SU-DHL-6 (cell line): ENCODE measurements around the gene HORMAD2.

Experiments used
- H2AFZ ChIP-seq: fragments of 200-600 bp; sonication (generic); 2 replicates; pipeline ENCODE4 v1.6.1; 2014; ENCODE audit warnings: low read depth, mild to moderate bottlenecking, moderate library complexity, mixed read lengths, antibody characterized with exemption, low read length; ENCODE audit not compliant: severe bottlenecking
- H3F3A ChIP-seq: fragments of 200-600 bp; shearing (Covaris generic); 2 replicates; pipeline ENCODE4 v1.6.0; 2016; ENCODE audit warnings: antibody characterized with exemption, mild to moderate bottlenecking; ENCODE audit not compliant: insufficient read depth
- H3K27ac ChIP-seq: fragments of 200-600 bp; sonication (generic); 2 replicates; pipeline ENCODE4 v1.5.1; 2016; ENCODE audit warnings: low read depth, mild to moderate bottlenecking, low read length, moderate library complexity, mixed read lengths
- H3K27me3 ChIP-seq: fragments of 200-600 bp; sonication (generic), shearing (Covaris generic); 2 replicates; pipeline ENCODE4 v1.6.0; 2014; ENCODE audit warnings: mild to moderate bottlenecking, low read length
- H3K36me3 ChIP-seq: fragments of 200-600 bp; sonication (generic); 2 replicates; pipeline ENCODE4 v1.6.1; 2014; ENCODE audit warnings: mild to moderate bottlenecking, low read length, mixed read lengths
- H3K4me2 ChIP-seq: fragments of 300-600, 200-600 bp; shearing (Covaris generic), sonication (generic); 2 replicates; pipeline ENCODE4 v1.6.0; 2014; ENCODE audit warnings: low read length, low read depth, mild to moderate bottlenecking; ENCODE audit not compliant: poor library complexity, severe bottlenecking
- H3K4me3 ChIP-seq: fragments of 200-600 bp; sonication (generic); 2 replicates; pipeline ENCODE4 v1.5.1; 2014; ENCODE audit warnings: antibody characterized with exemption, low read length, mild to moderate bottlenecking, mixed read lengths; ENCODE audit not compliant: insufficient read depth, poor library complexity, severe bottlenecking
- H3K79me2 ChIP-seq: fragments of 200-600 bp; sonication (generic); 2 replicates; pipeline ENCODE4 v1.6.1; 2014; ENCODE audit warnings: mild to moderate bottlenecking, low read length, moderate library complexity; ENCODE audit not compliant: insufficient read depth
- H3K9ac ChIP-seq: fragments of 200-600 bp; sonication (generic); 2 replicates; pipeline ENCODE4 v1.7.0; 2014; ENCODE audit warnings: mild to moderate bottlenecking, low read length
- H3K9me2 ChIP-seq: fragments of 200-600 bp; sonication (generic); replicated peaks from 2 replicates; pipeline ENCODE4 v1.6.1; 2014; ENCODE audit warnings: low read length; ENCODE audit not compliant: insufficient read depth
- H3K9me3 ChIP-seq: fragments of 200-600 bp; sonication (generic); 2 replicates; pipeline ENCODE4 v1.6.1; 2014; ENCODE audit warnings: low read length, mixed read lengths; ENCODE audit not compliant: insufficient read depth
- H4K20me1 ChIP-seq: fragments of 200-600 bp; sonication (generic); 2 replicates; pipeline ENCODE4 v1.6.1; 2014; ENCODE audit warnings: low read depth, mild to moderate bottlenecking, antibody characterized with exemption, low read length, moderate library complexity, mixed read lengths
- EZH2phosphoT487 ChIP-seq: fragments of 200-600 bp; sonication (generic), shearing (Covaris generic); conservative IDR thresholded peaks from 2 replicates; pipeline ENCODE4 v1.6.1; 2018; ENCODE audit warnings: mild to moderate bottlenecking, antibody characterized with exemption, low read length, moderate library complexity, mixed read lengths
- TF ChIP-seq, protein P1 (sequence below): fragments of 200-600 bp; sonication (generic); IDR thresholded peaks from one replicate; pipeline ENCODE4 v1.5.1; 2017; ENCODE audit warnings: antibody characterized with exemption, mild to moderate bottlenecking, low read length, moderate library complexity; ENCODE audit not compliant: insufficient read depth, poor library complexity, severe bottlenecking

Gene HORMAD2

GRCh38 chr22:30217698-30218560 lies 137.7 kb downstream of the HORMAD2 start:
- H3K79me2 ChIP-seq, result no peaks in the 10 kb centered on the region
- H3K27ac ChIP-seq, result no peak overlapping the region
- H3K4me2 ChIP-seq, result no peak overlapping the region
- no peaks in the 10 kb centered on the region for H3K27me3 ChIP-seq
- no peaks in the 10 kb centered on the region for H3K36me3 ChIP-seq
- TF ChIP-seq EZH2phosphoT487, result no peak
- TF ChIP-seq, protein P1, sequence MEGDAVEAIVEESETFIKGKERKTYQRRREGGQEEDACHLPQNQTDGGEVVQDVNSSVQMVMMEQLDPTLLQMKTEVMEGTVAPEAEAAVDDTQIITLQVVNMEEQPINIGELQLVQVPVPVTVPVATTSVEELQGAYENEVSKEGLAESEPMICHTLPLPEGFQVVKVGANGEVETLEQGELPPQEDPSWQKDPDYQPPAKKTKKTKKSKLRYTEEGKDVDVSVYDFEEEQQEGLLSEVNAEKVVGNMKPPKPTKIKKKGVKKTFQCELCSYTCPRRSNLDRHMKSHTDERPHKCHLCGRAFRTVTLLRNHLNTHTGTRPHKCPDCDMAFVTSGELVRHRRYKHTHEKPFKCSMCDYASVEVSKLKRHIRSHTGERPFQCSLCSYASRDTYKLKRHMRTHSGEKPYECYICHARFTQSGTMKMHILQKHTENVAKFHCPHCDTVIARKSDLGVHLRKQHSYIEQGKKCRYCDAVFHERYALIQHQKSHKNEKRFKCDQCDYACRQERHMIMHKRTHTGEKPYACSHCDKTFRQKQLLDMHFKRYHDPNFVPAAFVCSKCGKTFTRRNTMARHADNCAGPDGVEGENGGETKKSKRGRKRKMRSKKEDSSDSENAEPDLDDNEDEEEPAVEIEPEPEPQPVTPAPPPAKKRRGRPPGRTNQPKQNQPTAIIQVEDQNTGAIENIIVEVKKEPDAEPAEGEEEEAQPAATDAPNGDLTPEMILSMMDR, result no peak
- no peaks in the 10 kb centered on the region for H4K20me1 ChIP-seq
- no peaks in the 10 kb centered on the region for H3K9me2 ChIP-seq
- no peaks in the 10 kb centered on the region for H3K9me3 ChIP-seq
- H3K4me3 ChIP-seq, result no peak overlapping the region
- H3F3A ChIP-seq, result no peaks in the 10 kb centered on the region
- H2AFZ ChIP-seq, result no peak overlapping the region
- no peak overlapping the region for H3K9ac ChIP-seq

- Histone ChIP-seq H4K20me1 (no peaks in the 10 kb centered on the region), H2AFZ (no peak overlapping the region), H3K9ac (no peak overlapping the region), H3K9me3 (no peaks in the 10 kb centered on the region), H3K9me2 (no peaks in the 10 kb centered on the region), H3F3A (no peaks in the 10 kb centered on the region), H3K36me3 (no peaks in the 10 kb centered on the region), H3K27me3 (no peaks in the 10 kb centered on the region), H3K4me3 (no peak overlapping the region), H3K27ac (no peak overlapping the region), H3K79me2 (no peaks in the 10 kb centered on the region), H3K4me2 (no peak overlapping the region)
- TF ChIP-seq, protein P1, result no peak
- no peak for TF ChIP-seq EZH2phosphoT487
These were observed 138.9 kb downstream of the HORMAD2 start for GRCh38 chr22:30219049-30219654.

DNA sequence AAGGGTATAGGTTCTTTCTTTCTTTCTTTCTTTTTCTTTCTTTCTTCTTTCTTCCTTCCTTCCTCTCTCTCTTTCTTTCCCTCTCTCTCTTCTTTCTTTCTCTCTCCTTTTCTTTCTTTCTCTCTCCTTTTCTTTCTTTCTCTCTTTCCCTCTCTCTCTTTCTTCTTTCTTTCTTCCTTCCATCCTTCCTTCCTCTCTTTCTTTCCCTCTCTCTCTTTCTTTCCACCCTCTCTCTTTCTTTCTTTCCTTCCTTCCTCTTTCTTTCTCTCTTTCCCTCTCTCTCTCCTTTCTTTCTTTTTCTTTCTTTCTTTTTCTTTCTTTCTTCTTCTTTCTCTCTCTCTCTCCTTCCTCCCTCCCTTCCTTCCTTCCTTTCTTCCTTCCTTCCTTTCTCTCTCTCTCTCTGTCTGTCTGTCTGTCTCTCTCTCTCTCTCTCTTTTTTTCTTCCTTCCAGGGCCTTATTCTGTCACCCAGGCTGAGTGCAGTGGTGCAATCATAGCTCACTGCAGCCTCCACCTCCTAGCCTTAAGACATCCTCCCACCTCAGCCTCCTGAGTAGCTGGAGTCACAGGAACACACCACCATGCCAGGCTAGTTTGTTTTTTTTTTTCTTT lies 139.5 kb downstream of the HORMAD2 start:
- no peaks in the 10 kb centered on the region for H3K9me3 ChIP-seq
- H3K79me2 ChIP-seq, result no peaks in the 10 kb centered on the region
- H3K4me3 ChIP-seq, result no peak overlapping the region
- H2AFZ ChIP-seq, result no peak overlapping the region
- no peaks in the 10 kb centered on the region for H3K9me2 ChIP-seq
- H3K27ac ChIP-seq, result no peak overlapping the region
- TF ChIP-seq, protein P1, result no peak
- TF ChIP-seq EZH2phosphoT487, result no peak
- H3K4me2 ChIP-seq, result no peak overlapping the region
- H3K9ac ChIP-seq, result no peak overlapping the region
- no peaks in the 10 kb centered on the region for H3F3A ChIP-seq
- H3K27me3 ChIP-seq, result no peaks in the 10 kb centered on the region
- no peaks in the 10 kb centered on the region for H3K36me3 ChIP-seq
- H4K20me1 ChIP-seq, result no peaks in the 10 kb centered on the region
